Fibroblast of lung (primary cell): ENCODE measurements around the gene SEC23B.

Experiments
- EZH2 ChIP-seq: IDR thresholded peaks from 2 replicates; pipeline ENCODE4 v1.5.1; 2012; ENCODE audit warnings: low read length, control low read depth, mild to moderate bottlenecking; ENCODE audit errors: missing control alignments
- TF ChIP-seq, protein P1 (sequence below), 2 donors: IDR thresholded peaks in 1 of 2; conservative IDR thresholded peaks in 1 of 2; 1 replicate in 1 of 2; 2 replicates in 1 of 2; pipeline ENCODE4 v1.5.1; 2011 to 2012; ENCODE audit warnings: low read length in 2 of 2, control low read depth in 1 of 2, inconsistent platforms in 1 of 2, low read depth in 1 of 2, mild to moderate bottlenecking in 1 of 2

DNA sequence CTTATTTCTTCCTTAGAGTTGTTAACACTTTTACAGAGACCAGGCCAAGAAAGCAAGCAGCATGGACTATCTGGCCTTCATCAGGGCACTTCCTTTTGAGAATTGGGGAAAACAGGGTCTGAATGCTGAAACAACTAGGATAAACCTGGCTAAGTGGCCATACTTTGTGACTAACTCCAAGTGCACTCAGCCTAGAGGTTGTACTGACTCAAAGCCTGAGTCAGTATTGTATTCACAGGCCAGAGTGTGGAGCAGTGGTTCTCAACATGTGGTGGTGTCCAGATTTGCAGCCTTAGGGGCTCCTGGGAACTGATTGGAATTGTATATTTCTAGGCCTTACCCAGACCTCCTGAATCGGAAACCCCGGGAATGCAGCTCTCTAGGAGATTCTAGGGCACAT lies 20.1 kb downstream of the SEC23B start:
- no peak for TF ChIP-seq EZH2
- TF ChIP-seq, protein P1, sequence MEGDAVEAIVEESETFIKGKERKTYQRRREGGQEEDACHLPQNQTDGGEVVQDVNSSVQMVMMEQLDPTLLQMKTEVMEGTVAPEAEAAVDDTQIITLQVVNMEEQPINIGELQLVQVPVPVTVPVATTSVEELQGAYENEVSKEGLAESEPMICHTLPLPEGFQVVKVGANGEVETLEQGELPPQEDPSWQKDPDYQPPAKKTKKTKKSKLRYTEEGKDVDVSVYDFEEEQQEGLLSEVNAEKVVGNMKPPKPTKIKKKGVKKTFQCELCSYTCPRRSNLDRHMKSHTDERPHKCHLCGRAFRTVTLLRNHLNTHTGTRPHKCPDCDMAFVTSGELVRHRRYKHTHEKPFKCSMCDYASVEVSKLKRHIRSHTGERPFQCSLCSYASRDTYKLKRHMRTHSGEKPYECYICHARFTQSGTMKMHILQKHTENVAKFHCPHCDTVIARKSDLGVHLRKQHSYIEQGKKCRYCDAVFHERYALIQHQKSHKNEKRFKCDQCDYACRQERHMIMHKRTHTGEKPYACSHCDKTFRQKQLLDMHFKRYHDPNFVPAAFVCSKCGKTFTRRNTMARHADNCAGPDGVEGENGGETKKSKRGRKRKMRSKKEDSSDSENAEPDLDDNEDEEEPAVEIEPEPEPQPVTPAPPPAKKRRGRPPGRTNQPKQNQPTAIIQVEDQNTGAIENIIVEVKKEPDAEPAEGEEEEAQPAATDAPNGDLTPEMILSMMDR (conservative IDR thresholded peaks at IDR 0.05 in 1 of 2, IDR thresholded peaks at IDR 0.05 in 1 of 2; ENCODE audit: low read depth in 1 of 2, low read length in 2 of 2) = no peak
